Measurements from ENCODE around the gene BCR.
"Not testable (repeated sequence)": the region's sequence is repeated elsewhere in the genome, so short reads cannot be mapped to it uniquely, and the experiment has no call there.

BCR gene

DNA sequence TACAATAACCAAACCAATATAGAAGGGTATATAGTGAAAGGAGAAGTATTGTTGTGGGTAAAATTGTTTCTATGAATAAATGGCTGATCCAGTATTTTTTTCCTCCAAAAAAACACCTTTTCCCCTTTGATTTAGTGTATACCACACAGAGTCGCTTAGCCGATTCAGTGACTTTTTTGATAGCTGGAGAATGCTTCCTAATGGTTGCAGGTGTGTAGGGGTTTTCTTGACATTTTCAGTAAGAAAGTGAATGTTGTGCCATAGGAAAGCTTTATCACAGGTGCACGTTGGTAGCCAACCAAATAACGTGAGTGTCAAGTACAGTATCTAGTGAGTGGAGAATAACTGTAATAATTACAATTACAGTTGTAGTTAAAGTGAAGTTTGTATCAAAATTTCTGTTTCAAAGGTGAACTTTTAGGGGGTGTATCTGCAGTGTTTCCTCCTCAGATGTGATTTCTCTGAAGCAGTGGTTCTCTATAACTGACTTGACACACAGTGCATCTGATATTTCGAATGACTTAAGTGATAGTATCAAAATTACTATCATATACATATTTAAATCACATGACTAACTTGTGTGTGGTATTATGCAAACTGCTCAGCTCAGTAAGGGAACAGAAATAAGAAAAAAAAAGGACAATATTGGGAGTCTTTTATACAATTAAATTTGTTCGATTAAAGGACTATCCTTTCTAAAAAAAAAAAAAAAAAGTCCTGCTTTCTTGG is 143.8 kb downstream of the BCR start:
- not testable (repeated sequence) for DNase-seq

DNA sequence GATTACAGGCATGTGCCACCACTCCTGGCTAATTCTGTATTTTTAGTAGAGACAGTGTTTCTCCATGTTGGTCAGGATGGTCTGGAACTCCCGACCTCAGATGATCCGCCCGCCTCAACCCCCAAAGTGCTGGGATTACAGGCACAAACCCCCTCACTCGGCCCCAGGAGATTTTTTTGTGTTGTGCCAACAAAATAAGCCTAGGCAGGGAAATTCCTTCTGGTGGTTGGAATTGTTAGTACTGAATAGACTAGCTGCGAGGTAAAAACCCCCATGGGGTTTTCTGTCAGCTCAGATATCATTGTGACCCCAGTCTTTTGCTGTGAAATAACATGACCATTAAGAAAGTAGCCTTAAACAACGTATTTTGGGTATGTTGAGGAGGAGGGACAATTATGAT is 144.9 kb downstream of the BCR start:
- no peak for DNase-seq

GRCh38 chr22:23333822-23334221 is 153.5 kb downstream of the BCR start:
- DNase-seq: not testable (repeated sequence)

GRCh38 chr22:23337672-23338071 is 157.4 kb downstream of the BCR start:
- not testable (repeated sequence) for DNase-seq

GRCh38 chr22:23341942-23342695 is 161.8 kb downstream of the BCR start:
- DNase-seq: not testable (repeated sequence)

DNA sequence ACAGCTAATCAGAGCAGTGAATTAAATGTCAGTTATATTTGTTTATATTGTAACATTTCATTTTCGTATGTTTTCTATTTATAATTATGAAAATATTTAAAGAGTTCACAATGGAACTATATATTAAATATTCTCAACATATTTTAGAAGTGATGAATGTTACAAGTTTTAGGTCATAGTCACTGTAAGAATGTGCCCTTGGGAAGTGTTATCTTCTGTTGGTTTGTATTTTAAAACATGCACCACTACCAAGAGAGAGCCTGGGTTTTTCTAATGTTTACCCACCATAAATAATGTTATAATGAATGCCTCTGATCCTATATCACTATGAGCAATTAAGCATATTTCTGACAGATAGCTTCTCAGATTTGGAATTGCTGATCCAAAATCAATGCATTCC is 171.0 kb downstream of the BCR start:
- DNase-seq: no peak

GRCh38 chr22:23353004-23353403 is 172.7 kb downstream of the BCR start:
- DNase-seq: no peak

DNA sequence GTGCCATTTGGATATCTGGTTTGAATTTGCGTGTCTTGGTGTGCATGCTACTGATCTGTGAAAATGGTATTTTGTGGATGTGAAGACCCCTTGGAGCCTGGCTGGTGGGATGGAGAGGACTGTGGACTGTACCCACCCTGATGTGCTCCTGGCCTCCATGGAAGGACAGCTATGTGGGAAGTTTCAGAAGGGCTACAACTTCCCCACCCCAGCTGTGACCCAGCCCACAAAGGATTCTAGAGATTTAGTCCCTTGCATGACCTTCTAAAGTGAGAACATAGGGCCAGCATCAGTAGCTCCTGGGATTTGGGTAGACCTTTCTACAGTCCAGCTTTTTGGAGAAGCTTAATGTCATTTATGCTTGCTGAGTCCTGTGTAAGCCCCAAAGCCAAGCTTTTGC is 173.4 kb downstream of the BCR start:
- DNase-seq: no peak

DNA sequence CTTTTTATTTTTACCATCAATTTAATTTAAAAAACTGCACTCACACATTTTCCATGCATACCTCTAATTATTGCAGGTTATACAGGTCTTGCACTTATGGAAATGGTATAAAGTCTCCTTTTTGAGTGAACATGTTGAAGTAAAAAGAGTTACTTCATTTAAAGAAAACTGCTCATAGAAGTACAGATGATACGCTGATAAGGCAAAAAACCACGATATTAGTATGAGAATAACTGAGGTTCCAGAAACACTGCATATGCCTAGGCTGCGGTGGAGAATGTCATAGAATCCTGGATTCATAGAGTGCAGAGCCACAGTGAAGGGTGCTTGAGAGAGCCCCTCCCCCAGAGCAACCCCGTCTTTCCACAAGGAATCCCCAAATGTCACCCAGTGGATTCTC is 175.8 kb downstream of the BCR start:
- no peak for DNase-seq

GRCh38 chr22:23357053-23357452 is 176.7 kb downstream of the BCR start:
- DNase-seq: no peak

DNA sequence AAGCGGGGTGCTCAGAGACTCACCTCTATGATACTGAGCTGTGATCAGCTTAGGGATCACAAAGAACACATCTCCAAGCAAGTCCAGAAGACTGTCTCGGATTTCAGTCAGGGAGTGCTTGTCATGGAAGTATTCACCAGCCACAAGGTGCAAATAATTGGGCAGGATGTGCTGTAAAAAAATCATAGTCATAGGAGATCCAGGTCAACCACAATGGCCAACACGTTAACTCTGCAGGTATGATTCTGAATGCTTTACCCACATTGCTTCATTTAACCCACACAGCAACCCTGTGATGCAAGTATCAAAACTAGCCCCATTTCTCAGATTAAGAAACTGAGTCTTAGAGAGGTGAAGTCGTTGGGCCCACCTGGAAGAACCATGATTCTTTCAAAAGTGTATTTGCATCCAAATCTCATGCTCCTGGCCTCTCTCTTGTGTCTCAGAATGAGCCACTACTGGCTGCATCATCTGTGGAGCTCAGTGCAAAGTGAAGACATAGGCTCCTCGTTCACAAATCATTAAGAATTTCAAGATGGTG is 179.3 kb downstream of the BCR start:
- DNase-seq: no peak

DNA sequence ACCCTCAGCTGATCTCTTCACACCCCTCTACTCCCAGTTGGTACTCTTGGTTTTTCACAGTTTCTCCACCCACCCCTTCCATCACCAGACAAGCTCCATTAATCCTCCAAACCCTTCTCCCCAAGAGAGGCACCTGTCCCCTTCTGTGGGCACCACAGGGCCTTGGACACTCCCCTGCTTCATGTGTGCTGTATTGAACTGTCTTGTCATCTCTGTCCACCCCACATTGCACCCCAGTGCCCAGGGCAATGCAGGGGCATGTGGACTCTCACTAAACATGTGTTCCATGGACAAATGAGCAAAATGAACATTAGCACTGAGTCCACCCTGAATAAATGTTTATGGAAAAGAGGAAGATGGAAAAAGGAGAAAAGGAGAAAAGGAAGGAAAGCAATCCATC is 181.4 kb downstream of the BCR start:
- DNase-seq: no peak

- DNase-seq: no peak
Observed at GRCh38 chr22:23363683-23364082, 183.4 kb downstream of the BCR start.

GRCh38 chr22:23364389-23364788 is 184.1 kb downstream of the BCR start:
- no peak for DNase-seq

DNA sequence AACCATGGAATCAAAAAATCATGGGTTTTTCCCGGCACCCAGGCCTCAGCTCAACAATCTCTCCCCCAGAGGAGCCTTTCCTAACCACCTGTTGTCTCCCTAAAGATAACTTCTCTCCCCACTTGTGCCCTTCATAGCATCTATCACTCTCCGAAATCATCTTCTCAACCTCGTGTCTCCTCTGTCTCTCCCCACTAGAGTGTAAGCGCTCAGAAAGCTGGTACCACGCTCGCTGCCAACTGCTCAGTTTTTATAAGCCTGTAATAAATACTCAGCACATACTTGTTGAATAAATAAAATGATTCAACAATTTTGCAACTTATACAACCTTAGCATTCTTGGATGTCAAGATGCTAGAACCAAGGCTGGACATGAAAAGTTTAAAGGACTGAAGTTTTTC is 185.2 kb downstream of the BCR start:
- DNase-seq: no peak

DNA sequence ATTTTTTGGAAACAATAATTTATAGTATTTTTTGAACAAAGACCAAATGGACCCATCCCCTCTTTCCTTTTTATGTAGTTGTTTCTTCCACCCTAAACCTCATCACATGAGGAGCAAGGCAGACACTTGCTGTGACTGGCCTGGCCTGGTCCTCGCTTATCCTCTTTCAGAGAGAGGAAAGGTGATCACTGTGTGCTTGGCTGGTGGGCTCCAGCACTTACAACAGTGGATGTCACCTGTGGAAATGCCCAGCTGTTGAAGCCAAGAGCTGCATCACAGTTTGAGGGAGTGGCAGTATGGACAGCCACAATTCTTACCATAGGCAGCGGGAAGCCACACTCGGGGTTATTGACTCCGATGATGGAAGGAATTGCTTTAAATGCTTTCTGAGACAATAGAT is 185.7 kb downstream of the BCR start:
- no peak for DNase-seq

GRCh38 chr22:23367196-23367595 is 186.9 kb downstream of the BCR start:
- DNase-seq: not testable (repeated sequence)
